ENCODE results near the gene GPC2.
A peak's percentile ranks its signal among the peaks of the same experiment; 100 is the strongest.

DNA sequence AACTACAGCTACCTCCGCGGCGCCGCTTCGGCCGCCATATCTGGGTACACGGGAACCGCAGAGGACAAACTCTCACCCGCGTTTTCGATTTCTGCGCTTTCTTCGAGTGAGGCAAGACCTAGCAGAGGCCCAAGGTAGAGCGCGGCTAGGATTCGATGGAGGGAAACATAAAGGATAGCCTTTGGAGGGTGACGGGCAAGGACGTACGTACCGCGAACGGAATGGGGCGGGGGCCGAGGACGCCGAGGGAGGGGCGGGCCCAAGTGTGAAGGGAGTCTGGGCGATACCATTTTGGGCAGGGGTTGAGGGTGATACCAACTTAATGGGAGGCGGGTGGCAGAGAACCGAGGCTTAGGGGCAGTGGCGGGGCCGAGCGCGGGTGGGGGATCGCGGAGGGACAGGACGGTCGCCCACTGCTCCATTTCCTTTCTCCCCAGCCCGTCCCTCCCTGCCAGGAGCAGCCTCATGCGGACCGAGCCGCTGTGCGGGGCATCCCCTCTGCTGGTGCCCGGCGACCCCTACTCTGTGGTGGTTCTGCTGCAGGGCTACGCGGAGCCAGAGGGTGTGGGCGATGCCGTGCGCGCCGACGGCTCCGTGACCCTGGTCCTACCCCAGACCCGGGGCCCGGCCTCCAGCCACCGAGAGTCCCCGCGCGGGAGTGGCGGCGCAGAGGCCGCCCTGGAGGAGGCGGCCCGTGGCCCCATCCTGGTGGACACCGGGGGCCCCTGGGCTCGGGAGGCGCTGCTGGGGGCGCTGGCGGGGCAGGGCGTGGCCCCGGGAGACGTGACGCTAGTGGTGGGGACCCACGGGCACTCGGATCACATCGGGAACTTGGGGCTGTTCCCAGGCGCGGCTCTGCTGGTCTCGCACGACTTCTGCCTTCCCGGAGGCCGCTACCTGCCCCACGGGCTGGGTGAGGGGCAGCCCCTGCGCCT is 50.0 kb downstream of the GPC2 start, which contains the start of gene MBLAC1:
- peak; percentile 81 for TF ChIP-seq POLR2A (IDR thresholded peaks at IDR 0.05; ENCODE audit: low read length)
- no peak for TF ChIP-seq TFCP2L1 (CRISPR knock-in tag; IDR thresholded peaks at IDR 0.05)
- TF ChIP-seq, protein P1, sequence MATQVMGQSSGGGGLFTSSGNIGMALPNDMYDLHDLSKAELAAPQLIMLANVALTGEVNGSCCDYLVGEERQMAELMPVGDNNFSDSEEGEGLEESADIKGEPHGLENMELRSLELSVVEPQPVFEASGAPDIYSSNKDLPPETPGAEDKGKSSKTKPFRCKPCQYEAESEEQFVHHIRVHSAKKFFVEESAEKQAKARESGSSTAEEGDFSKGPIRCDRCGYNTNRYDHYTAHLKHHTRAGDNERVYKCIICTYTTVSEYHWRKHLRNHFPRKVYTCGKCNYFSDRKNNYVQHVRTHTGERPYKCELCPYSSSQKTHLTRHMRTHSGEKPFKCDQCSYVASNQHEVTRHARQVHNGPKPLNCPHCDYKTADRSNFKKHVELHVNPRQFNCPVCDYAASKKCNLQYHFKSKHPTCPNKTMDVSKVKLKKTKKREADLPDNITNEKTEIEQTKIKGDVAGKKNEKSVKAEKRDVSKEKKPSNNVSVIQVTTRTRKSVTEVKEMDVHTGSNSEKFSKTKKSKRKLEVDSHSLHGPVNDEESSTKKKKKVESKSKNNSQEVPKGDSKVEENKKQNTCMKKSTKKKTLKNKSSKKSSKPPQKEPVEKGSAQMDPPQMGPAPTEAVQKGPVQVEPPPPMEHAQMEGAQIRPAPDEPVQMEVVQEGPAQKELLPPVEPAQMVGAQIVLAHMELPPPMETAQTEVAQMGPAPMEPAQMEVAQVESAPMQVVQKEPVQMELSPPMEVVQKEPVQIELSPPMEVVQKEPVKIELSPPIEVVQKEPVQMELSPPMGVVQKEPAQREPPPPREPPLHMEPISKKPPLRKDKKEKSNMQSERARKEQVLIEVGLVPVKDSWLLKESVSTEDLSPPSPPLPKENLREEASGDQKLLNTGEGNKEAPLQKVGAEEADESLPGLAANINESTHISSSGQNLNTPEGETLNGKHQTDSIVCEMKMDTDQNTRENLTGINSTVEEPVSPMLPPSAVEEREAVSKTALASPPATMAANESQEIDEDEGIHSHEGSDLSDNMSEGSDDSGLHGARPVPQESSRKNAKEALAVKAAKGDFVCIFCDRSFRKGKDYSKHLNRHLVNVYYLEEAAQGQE (IDR thresholded peaks at IDR 0.05), result no peak
